Cardiac fibroblast (primary cell): ENCODE results near the gene EHMT2.
A peak's percentile ranks its signal among the peaks of the same experiment; 100 is the strongest.

ENCODE experiments used
- DNase-seq, 2 donors: peaks; one replicate each; pipeline versions ENCODE4 v3.0.0 to v3.0.0-alpha.2; 2010; ENCODE audit warnings: low read depth in 2 of 2
- H3K4me3 ChIP-seq, 2 donors: replicated peaks in 1 of 2; 1 replicate in 1 of 2; 2 replicates in 1 of 2; pipeline ENCODE4 v1.5.1; 2011; ENCODE audit warnings: low read depth in 2 of 2, low read length in 2 of 2, mild to moderate bottlenecking in 2 of 2, moderate library complexity in 1 of 2
- CTCF ChIP-seq: IDR thresholded peaks from one replicate; pipeline ENCODE4 v1.5.1; 2011; ENCODE audit warnings: low read depth, mild to moderate bottlenecking, low read length, inconsistent platforms

Gene EHMT2

GRCh38 chr6:31906122-31906521 is 8.6 kb upstream of the EHMT2 start:
- H3K4me3 ChIP-seq, result no peak overlapping the region
- no peak for DNase-seq
- no peak for TF ChIP-seq CTCF

- no peak overlapping the region for H3K4me3 ChIP-seq
- no peak for DNase-seq
- TF ChIP-seq CTCF, result no peak
Observed at GRCh38 chr6:31905041-31905440, 7.5 kb upstream of the EHMT2 start.

GRCh38 chr6:31903957-31904356 is 6.5 kb upstream of the EHMT2 start:
- no peak overlapping the region for H3K4me3 ChIP-seq
- TF ChIP-seq CTCF, result no peak
- DNase-seq, result peak in 1 of 2 donors; percentile 61

GRCh38 chr6:31901953-31902643 is 4.6 kb upstream of the EHMT2 start, which contains the start of gene ZBTB12:
Gene ZBTB12, minus strand, starts transcription at chr6:31902086. Its CDS starts 781 bp downstream, at chr6:31901305.
- TF ChIP-seq CTCF, result no peak
- H3K4me3 ChIP-seq, result peak within 1 kb of the TSS; percentile 59 to 61
- peak; percentile 94 to 97 for DNase-seq

GRCh38 chr6:31901415-31901952 is 4.0 kb upstream of the EHMT2 start:
- TF ChIP-seq CTCF, result no peak
- peak overlapping the region; percentile 59 to 61 for H3K4me3 ChIP-seq
- DNase-seq, result peak; percentile 45 to 59

- no peak for TF ChIP-seq CTCF
- no peak for DNase-seq
- peak overlapping the region; percentile 59 to 61 for H3K4me3 ChIP-seq
Observed at GRCh38 chr6:31900917-31901414, 3.5 kb upstream of the EHMT2 start.
